B cell (primary cell): ENCODE measurements around the gene MECR.

Source experiments
- EZH2 ChIP-seq: IDR thresholded peaks from 2 replicates; pipeline ENCODE4 v1.6.1; 2012; ENCODE audit warnings: borderline replicate concordance, low read depth, mild to moderate bottlenecking, moderate library complexity, low read length; ENCODE audit not compliant: insufficient read depth, poor library complexity, severe bottlenecking
- TF ChIP-seq, protein P1 (sequence below): fragments of 200-600 bp; IDR thresholded peaks from one replicate; pipeline ENCODE4 v1.8.0; 2022; ENCODE audit warnings: antibody characterized with exemption, mild to moderate bottlenecking

DNA sequence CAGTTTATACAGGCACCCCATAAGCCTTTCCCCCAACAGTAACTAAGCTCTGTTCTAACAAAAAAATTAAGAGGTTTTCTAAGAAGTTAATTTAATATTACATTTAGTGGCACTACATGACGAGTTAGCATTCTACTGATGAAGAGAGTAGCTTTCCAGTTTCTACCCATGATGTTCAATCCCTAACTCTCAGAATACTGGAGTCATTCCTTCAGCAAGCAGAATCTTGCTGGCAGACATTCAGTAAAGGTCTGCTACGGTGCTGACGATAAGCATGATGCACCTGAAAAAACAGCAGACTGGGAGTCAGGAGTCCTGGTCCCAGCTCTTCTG, 73.5 kb downstream of the MECR start:
- TF ChIP-seq, protein P1, sequence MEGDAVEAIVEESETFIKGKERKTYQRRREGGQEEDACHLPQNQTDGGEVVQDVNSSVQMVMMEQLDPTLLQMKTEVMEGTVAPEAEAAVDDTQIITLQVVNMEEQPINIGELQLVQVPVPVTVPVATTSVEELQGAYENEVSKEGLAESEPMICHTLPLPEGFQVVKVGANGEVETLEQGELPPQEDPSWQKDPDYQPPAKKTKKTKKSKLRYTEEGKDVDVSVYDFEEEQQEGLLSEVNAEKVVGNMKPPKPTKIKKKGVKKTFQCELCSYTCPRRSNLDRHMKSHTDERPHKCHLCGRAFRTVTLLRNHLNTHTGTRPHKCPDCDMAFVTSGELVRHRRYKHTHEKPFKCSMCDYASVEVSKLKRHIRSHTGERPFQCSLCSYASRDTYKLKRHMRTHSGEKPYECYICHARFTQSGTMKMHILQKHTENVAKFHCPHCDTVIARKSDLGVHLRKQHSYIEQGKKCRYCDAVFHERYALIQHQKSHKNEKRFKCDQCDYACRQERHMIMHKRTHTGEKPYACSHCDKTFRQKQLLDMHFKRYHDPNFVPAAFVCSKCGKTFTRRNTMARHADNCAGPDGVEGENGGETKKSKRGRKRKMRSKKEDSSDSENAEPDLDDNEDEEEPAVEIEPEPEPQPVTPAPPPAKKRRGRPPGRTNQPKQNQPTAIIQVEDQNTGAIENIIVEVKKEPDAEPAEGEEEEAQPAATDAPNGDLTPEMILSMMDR = no peak
- no peak for TF ChIP-seq EZH2
